GM18505 (cell line): Measurements from ENCODE around the gene MAB21L3.

ENCODE experiments used
- ATAC-seq: cut with Tn5 transposase; IDR thresholded peaks from one replicate; pipeline ENCODE4 v1.9.1; 2021; ENCODE audit not compliant: unreplicated experiment
- POLR2A ChIP-seq: IDR thresholded peaks from 4 replicates; pipeline ENCODE4 v1.6.1; 2011; ENCODE audit warnings: borderline replicate concordance; ENCODE audit not compliant: insufficient read depth, insufficient read length; ENCODE audit errors: extremely low read depth

Gene MAB21L3

GRCh38 chr1:116159177-116159576 lies 48.0 kb downstream of the MAB21L3 start:
- no peak for TF ChIP-seq POLR2A
- no peak for ATAC-seq

- no peak for ATAC-seq
- no peak for TF ChIP-seq POLR2A
These were observed 48.4 kb downstream of the MAB21L3 start for GRCh38 chr1:116159611-116160010.

- TF ChIP-seq POLR2A: no peak
- ATAC-seq: no peak
These were observed 50.2 kb downstream of the MAB21L3 start for GRCh38 chr1:116161390-116161789.

- no peak for ATAC-seq
- TF ChIP-seq POLR2A: no peak
These were observed 50.7 kb downstream of the MAB21L3 start for GRCh38 chr1:116161877-116162390.

- ATAC-seq: no peak
- no peak for TF ChIP-seq POLR2A
These were observed 52.3 kb downstream of the MAB21L3 start for GRCh38 chr1:116163533-116163932.

- TF ChIP-seq POLR2A: no peak
- ATAC-seq: no peak
These were observed 53.0 kb downstream of the MAB21L3 start for GRCh38 chr1:116164150-116164549.

- ATAC-seq: no peak
- TF ChIP-seq POLR2A: no peak
These were observed 53.6 kb downstream of the MAB21L3 start for GRCh38 chr1:116164604-116165368.

- no peak for TF ChIP-seq POLR2A
- ATAC-seq: no peak
These were observed 54.4 kb downstream of the MAB21L3 start for GRCh38 chr1:116165572-116165971.

GRCh38 chr1:116166011-116166571 lies 54.9 kb downstream of the MAB21L3 start:
- no peak for TF ChIP-seq POLR2A
- no peak for ATAC-seq

GRCh38 chr1:116166655-116167054 lies 55.5 kb downstream of the MAB21L3 start:
- ATAC-seq: no peak
- TF ChIP-seq POLR2A: no peak

GRCh38 chr1:116167625-116168276 lies 56.6 kb downstream of the MAB21L3 start:
- TF ChIP-seq POLR2A: no peak
- ATAC-seq: no peak

GRCh38 chr1:116168277-116169032 lies 57.3 kb downstream of the MAB21L3 start:
- no peak for TF ChIP-seq POLR2A
- ATAC-seq: peak; percentile 92

- no peak for ATAC-seq
- no peak for TF ChIP-seq POLR2A
These were observed 58.7 kb downstream of the MAB21L3 start for GRCh38 chr1:116169898-116170297.
